Endothelial cell of hepatic sinusoid (primary cell): ENCODE measurements around the gene KRT78.

Experiments used
- in situ Hi-C: cut with HindIII; loops from 2 replicates; pipeline ENCODE4 v1.10.0; 2017; ENCODE audit warnings: low sequenced_read_pairs

The KRT78 gene

GRCh38 chr12:52798671-52799504 is 49.9 kb downstream of the KRT78 start:
- in situ Hi-C loops = loop anchor here (5.0 kb wide), 1 partner anchor 82 kb away; no protein-coding TSS in a partner anchor

GRCh38 chr12:52798003-52798670 is 50.7 kb downstream of the KRT78 start:
- in situ Hi-C loops = loop anchor here (5.0 kb wide), 1 partner anchor 81 kb away; no protein-coding TSS in a partner anchor

DNA sequence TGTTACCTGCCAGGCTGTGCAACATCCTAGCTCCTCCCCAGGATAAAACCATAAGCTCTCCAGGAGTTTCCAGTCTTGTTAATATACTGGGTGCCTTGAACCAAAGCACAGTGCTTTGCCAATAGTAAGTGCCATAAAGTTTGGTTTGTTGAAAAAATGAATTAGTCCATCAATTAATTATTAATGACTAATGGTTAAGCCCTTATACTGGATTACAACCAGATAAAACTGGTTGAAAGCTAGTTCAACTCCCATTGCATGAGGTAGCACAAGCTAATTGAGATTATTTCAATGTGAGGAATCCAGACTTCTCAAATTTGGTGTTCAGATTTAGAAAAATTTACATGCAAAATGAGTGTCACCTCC is 51.3 kb downstream of the KRT78 start:
- in situ Hi-C loops = loop anchor here (5.0 kb wide), 1 partner anchor 80 kb away; no protein-coding TSS in a partner anchor

- in situ Hi-C loops = loop anchor here (5.0 kb wide), 1 partner anchor 80 kb away; no protein-coding TSS in a partner anchor
These were observed 51.8 kb downstream of the KRT78 start for GRCh38 chr12:52796839-52797528.

- in situ Hi-C loops = loop anchor here (5.0 kb wide), 1 partner anchor 79 kb away; no protein-coding TSS in a partner anchor
These were observed 52.4 kb downstream of the KRT78 start for GRCh38 chr12:52796429-52796794.

- in situ Hi-C loops = loop anchor here (5.0 kb wide), 1 partner anchor 79 kb away; no protein-coding TSS in a partner anchor
These were observed 52.9 kb downstream of the KRT78 start, which contains the start of gene KRT3 for GRCh38 chr12:52795694-52796428. Gene KRT3, minus strand, starts transcription at chr12:52796117. Its CDS starts 75 bp downstream, at chr12:52796042.

GRCh38 chr12:52795332-52795674 is 53.5 kb downstream of the KRT78 start:
- in situ Hi-C loops = loop anchor here (5.0 kb wide), 1 partner anchor 78 kb away; no protein-coding TSS in a partner anchor

- in situ Hi-C loops = loop anchor here (5.0 kb wide), 1 partner anchor 77 kb away; no protein-coding TSS in a partner anchor
These were observed 54.1 kb downstream of the KRT78 start for GRCh38 chr12:52794479-52795331.

DNA sequence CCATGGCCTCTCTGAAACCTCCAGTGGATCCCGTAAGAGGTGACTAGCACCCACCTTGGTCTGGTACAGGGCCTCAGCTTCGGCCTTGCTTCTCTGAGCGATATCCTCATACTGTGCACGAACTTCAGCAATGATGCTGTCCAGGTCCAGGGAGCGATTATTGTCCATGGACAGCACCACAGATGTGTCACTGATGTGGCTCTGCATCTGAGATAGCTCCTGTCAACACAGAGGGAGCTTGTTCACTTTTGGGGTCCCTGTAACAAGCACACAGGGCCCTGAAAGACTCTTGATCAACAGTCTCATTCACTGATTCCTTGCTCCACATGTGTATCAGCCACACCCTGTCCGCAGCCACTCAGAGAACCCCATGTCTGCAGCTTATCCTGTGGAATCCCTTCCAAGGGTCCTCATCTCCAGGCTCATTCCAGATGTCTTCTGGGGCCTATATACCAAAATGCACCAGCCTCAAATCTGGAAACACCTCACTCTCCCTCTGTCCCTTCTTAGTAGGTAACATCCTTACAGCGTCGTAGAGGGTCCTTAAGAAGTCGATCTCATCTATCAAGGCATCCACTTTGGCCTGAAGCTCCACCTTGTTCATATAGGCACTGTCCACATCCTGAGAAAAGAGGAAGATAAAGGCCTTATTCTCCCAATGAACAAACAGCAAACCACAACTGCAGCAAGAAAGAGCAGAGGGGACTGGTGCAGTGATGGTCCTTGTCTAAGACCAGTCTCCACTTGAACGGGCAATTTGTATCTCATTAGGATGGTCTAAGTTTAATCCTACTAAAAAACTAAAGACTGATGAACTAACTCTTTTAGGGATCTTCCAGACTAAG is 56.4 kb downstream of the KRT78 start:
- in situ Hi-C loops = no loop called here

- in situ Hi-C loops = no loop called here
These were observed 57.3 kb downstream of the KRT78 start for GRCh38 chr12:52791271-52792184.

DNA sequence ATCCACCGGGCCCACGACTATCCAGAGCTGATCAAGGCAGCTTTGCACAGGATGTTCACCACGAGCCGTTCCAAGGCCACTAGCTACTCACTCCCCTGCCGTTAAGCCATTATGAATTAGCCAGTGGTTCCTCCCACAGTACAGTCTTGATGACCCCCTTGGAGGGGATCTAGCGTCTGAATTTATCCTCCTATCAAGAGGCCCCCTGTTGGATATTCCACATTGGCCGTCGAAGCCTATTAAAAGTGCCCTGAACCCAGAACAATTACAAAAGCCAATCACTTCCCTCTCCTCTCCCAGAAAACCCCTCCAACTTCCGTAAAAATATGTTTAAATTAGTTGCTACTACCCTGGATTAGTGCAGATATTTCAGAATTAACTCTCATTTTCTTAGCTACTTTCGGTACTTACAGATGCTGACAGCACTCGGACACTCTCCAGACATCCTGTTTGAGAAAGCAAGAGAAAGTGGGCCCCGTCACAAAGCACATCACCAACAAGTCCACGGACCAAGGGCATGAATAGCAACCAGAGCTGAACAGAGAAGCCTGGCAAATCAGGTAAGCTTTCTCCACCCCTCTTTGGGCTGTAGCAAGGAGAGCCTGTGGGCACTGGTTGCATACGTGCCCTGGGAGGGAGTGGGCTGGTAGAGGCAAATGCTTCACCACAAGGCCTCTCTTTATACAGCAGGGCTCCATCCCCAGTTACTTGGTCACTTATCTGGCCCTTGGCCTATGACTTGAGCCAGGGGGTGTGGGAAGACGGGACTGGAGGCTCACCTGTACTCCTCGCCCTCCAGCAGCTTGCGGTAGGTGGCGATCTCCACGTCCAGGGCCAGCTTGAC is 58.1 kb downstream of the KRT78 start:
- in situ Hi-C loops = no loop called here

DNA sequence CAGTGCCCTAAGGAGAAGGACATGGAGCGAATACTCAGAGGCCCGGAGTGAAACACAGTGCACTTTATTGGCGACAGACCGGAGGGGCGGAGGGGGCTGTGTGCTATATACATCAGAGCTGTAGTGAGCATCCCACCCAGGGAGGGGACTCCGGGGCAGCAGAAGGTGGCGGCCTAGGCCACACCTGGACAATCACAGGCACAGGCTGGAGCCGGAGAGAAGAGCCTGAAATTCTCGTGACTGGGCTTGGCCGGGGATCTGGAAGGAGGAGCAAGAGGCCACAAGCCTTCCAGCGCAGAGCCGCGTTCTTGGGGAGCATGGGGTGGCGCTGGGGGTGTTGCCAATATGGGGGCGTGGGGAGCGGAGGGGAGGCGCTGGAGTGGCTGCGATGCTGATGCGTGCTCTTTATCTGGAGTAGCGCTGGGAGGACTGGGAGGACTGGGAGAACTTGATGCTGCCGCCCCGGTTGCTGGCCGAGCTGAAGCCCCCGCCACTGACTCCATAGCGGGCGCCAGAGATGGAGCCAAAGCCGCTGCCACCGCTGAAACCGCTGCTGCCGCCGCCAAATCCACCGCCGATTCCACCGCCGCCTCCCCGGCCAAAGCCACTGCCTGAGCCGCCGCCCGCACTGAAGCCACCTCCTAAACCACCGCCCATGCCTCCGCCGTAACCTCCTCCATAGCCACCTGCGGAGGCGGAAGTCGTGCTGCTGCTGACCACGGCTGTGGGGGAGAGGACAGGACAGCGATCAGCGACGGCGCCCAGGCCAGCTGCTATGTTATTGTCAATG is 59.0 kb downstream of the KRT78 start:
- in situ Hi-C loops = no loop called here

DNA sequence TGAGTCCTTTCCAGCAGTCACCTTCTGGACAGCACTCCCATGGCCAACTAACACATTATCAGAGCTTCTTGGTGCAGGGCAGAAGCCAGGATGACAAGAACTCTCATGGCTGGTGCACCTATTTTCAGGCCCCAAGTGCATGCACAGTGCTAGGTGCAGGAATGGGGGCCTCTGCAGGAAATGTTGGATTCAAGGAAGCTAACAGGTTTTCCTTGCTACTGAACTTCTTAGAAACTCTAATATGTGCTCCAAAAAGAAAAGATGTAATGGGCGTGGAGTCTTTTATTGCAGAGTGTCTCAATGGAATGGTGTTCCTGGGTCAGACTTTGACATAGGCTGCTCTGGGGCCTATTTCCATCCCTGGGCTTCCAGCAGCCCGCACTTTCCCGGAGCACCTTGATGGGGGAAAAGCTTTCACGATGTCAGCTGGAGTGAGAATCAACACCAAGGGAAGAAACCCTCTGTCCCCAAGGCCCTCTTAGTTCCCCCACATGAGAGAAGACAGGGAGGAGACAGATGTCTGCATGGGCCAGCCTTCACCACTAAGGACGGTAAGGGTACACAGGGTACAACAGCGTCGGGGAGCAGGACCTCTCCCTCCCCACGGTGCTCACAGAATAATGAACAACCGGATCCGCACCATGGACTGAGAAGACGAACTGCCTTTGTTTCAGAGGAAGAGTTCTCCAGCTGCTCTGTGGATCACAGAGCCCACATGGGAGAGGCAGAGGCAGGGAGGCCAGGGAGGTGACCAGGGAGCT is 59.7 kb downstream of the KRT78 start:
- in situ Hi-C loops = no loop called here

DNA sequence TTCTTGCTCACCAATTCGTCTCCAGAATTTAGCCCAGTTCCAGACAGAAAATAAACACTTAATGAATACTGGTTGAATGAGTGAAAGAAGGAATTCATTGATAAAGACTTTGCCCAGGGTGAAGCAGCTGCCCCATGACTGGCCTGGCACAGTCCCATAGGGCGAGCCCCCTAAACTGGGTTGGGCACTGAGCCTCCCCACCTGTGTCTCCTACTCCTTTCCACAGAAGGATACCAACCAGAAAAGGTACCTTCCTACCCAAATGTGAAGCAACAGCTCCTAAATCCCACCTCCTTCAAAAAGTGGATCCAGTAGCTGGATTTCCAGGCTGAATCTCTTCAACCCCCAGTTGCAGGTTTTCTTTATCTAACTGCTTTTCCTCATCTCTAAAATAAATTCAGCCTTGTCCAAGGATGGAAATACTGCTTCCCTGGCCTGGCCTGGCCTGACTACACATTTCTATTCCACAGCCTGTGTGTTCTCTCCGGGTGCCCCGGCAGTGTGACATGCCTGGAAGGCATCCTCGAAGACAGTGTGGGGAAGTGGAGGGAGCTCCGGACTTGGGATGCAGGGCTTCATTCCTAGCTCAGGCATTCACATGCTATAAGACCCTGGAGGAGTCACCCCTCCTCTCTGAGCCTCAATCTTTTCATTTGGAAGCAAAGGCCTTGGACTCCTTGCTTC is 60.5 kb downstream of the KRT78 start:
- in situ Hi-C loops = no loop called here
